ENCODE data around the gene HMCN2. TPM values are rescaled to one million over a fixed set of nuclear protein-coding genes. Genes with fewer than 3 reads are reported as not detected.

Gene HMCN2
- total and polyA plus RNA-seq, 2 of the 4 experiments (the other 2 are of a cell fraction) = 0.02 TPM; not detected in 1

DNA sequence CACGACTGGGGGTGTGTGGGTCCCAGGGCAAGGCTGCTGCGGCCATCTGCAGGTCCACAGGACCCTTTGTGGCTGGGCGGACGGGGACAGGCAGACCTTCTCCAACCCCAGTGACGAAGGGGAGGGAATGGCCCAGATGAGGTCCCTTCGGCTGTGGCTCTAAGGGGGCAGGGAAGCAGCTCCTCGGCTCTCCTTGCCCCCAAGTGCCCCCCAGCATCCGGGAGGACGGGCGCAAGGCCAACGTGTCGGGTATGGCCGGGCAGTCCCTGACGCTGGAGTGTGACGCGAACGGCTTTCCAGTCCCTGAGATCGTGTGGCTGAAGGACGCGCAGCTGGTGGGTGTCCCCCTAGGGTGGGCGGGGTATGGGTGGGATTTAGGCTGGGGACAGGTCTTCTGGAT lies 82.8 kb downstream of the HMCN2 start:
- intact Hi-C loops (cut with micrococcal nuclease) = no loop called here

More for the DNA sequence above, 82.8 kb downstream of the HMCN2 start:
- no peak overlapping the region for H3K56ac ChIP-seq (ENCODE audit: extremely low read depth, insufficient read depth, low read length)
- H3K27me3 ChIP-seq (ENCODE audit: control insufficient read depth, insufficient read depth, low read length) = peaks cover 34% of the 10 kb centered on the region
- ATAC-seq (ENCODE audit: low read depth) = no peak
- no peak overlapping the region for H3K4me3 ChIP-seq (ENCODE audit: insufficient read depth, low read depth, low read length)
- no peak overlapping the region for H2AFZ ChIP-seq (replicated peaks; ENCODE audit: low read length, poor library complexity)
- H3K36me3 ChIP-seq (ENCODE audit: control insufficient read depth, insufficient read depth, low read length) = no peaks in the 10 kb centered on the region
- no peaks in the 10 kb centered on the region for H3K79me1 ChIP-seq (ENCODE audit: low read depth in 1 of 2, low read length in 2 of 2)
- H3K4ac ChIP-seq (ENCODE audit: low read depth, low read length) = no peak overlapping the region
- H3K4me2 ChIP-seq (ENCODE audit: low read depth, low read length) = no peak overlapping the region
- H4K5ac ChIP-seq (ENCODE audit: low read depth, low read length) = no peak overlapping the region
- H2BK20ac ChIP-seq (ENCODE audit: low read depth, low read length) = no peak overlapping the region
- dilution Hi-C loops (cut with HindIII; ENCODE audit: low sequenced_read_pairs, unreplicated experiment) (no loop called here), in situ Hi-C loops (cut with MboI; ENCODE audit: low sequenced_read_pairs) (no loop called here)
- WGBS, 2 experiments (ENCODE audit: extremely low coverage in 2 of 2, insufficient read length in 1 of 2) = 50% methylated on average over 13 of the region's 21 CpGs; no CpG with 5 or more reads in 1 of the 2 experiments
- ChIA-PET CTCF (no interaction called here), POLR2A (ENCODE audit: unreplicated experiment) (no interaction called here)
- H4K8ac ChIP-seq (ENCODE audit: low read depth in 2 of 2, low read length in 2 of 2) = no peak overlapping the region
- H2BK5ac ChIP-seq (ENCODE audit: low read depth, low read length, poor library complexity, severe bottlenecking) = no peak overlapping the region
- DNase-seq = no peak
- no peak overlapping the region for H2AK9ac ChIP-seq (replicated peaks; ENCODE audit: low read depth, low read length, poor library complexity)
- H4K20me1 ChIP-seq (ENCODE audit: insufficient read depth, low read length) = peaks cover 5% of the 10 kb centered on the region; the same call in 1 of the 2 replicates
- no peak overlapping the region for H3K23ac ChIP-seq (ENCODE audit: low read depth, low read length)
- TF ChIP-seq POLR2A (IDR thresholded peaks at IDR 0.05; ENCODE audit: low read depth, low read length) = no peak
- TF ChIP-seq MAFK (IDR thresholded peaks at IDR 0.05; ENCODE audit: low read depth, low read length) = no peak
- no peak for TF ChIP-seq RCOR1 (IDR thresholded peaks at IDR 0.05; ENCODE audit: insufficient replicate concordance, low read length)
- TF ChIP-seq, protein P1, sequence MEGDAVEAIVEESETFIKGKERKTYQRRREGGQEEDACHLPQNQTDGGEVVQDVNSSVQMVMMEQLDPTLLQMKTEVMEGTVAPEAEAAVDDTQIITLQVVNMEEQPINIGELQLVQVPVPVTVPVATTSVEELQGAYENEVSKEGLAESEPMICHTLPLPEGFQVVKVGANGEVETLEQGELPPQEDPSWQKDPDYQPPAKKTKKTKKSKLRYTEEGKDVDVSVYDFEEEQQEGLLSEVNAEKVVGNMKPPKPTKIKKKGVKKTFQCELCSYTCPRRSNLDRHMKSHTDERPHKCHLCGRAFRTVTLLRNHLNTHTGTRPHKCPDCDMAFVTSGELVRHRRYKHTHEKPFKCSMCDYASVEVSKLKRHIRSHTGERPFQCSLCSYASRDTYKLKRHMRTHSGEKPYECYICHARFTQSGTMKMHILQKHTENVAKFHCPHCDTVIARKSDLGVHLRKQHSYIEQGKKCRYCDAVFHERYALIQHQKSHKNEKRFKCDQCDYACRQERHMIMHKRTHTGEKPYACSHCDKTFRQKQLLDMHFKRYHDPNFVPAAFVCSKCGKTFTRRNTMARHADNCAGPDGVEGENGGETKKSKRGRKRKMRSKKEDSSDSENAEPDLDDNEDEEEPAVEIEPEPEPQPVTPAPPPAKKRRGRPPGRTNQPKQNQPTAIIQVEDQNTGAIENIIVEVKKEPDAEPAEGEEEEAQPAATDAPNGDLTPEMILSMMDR (conservative IDR thresholded peaks at IDR 0.05; ENCODE audit: low read depth, low read length) = no peak
- TF ChIP-seq RAD21 (IDR thresholded peaks at IDR 0.05; ENCODE audit: low read length) = no peak
- TF ChIP-seq, protein P2, sequence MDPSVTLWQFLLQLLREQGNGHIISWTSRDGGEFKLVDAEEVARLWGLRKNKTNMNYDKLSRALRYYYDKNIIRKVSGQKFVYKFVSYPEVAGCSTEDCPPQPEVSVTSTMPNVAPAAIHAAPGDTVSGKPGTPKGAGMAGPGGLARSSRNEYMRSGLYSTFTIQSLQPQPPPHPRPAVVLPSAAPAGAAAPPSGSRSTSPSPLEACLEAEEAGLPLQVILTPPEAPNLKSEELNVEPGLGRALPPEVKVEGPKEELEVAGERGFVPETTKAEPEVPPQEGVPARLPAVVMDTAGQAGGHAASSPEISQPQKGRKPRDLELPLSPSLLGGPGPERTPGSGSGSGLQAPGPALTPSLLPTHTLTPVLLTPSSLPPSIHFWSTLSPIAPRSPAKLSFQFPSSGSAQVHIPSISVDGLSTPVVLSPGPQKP (IDR thresholded peaks at IDR 0.05; ENCODE audit: borderline replicate concordance, low read depth, low read length) = no peak
- TF ChIP-seq RFX5 (IDR thresholded peaks at IDR 0.05; ENCODE audit: low read depth, low read length) = no peak
- no peak for TF ChIP-seq BHLHE40 (IDR thresholded peaks at IDR 0.05; ENCODE audit: low read depth, low read length)
- no peak for TF ChIP-seq CEBPB (IDR thresholded peaks at IDR 0.05; ENCODE audit: low read depth, low read length)
- no peak for TF ChIP-seq MAZ (IDR thresholded peaks at IDR 0.05; ENCODE audit: borderline replicate concordance, low read depth, low read length)
- TF ChIP-seq CHD1 (IDR thresholded peaks at IDR 0.05; ENCODE audit: low read depth, low read length) = no peak
- TF ChIP-seq NFE2L2 (IDR thresholded peaks at IDR 0.05; ENCODE audit: low read depth, low read length) = no peak
- TF ChIP-seq SMC3 (IDR thresholded peaks at IDR 0.05; ENCODE audit: low read depth, low read length) = no peak
- no peak for TF ChIP-seq MXI1 (IDR thresholded peaks at IDR 0.05; ENCODE audit: borderline replicate concordance, low read depth, low read length)
- TF ChIP-seq, protein P3, sequence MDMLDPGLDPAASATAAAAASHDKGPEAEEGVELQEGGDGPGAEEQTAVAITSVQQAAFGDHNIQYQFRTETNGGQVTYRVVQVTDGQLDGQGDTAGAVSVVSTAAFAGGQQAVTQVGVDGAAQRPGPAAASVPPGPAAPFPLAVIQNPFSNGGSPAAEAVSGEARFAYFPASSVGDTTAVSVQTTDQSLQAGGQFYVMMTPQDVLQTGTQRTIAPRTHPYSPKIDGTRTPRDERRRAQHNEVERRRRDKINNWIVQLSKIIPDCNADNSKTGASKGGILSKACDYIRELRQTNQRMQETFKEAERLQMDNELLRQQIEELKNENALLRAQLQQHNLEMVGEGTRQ (IDR thresholded peaks at IDR 0.05; ENCODE audit: low read depth, low read length) = no peak
- TF ChIP-seq FOS (IDR thresholded peaks at IDR 0.05; ENCODE audit: low read depth, low read length) = no peak
- no TSS peak for BruUV-seq (replicated peaks)
- H3K14ac ChIP-seq (replicated peaks; ENCODE audit: low read depth, low read length) = no peak overlapping the region
- H3K27ac ChIP-seq (ENCODE audit: insufficient read depth, low read length) = no peak overlapping the region
- no peak overlapping the region for H2AK5ac ChIP-seq (ENCODE audit: low read depth, low read length)
- H3K9me3 ChIP-seq (ENCODE audit: control insufficient read depth, insufficient read depth, low read length) = no peaks in the 10 kb centered on the region
- H4K91ac ChIP-seq (ENCODE audit: insufficient read depth, low read depth, low read length) = no peak overlapping the region
- no peak overlapping the region for H3K18ac ChIP-seq (ENCODE audit: low read depth, low read length)
- no peak overlapping the region for H2BK15ac ChIP-seq (ENCODE audit: low read depth, low read length)
- H2BK120ac ChIP-seq (ENCODE audit: low read depth, low read length) = no peak overlapping the region
- peaks cover 9% of the 10 kb centered on the region; the same call in 1 of the 2 replicates for H3K9me1 ChIP-seq (ENCODE audit: insufficient read depth, low read length)
- no peak overlapping the region for H3K9ac ChIP-seq (ENCODE audit: low read depth, low read length)
- H3K4me1 ChIP-seq (ENCODE audit: control insufficient read depth, insufficient read depth, low read length) = no peaks in the 10 kb centered on the region
